Sigmoid colon (tissue), 4 donors: ENCODE measurements around the gene GNAT1.

ENCODE experiments used
- EP300 ChIP-seq, 4 donors: sonication (generic); formaldehyde crosslinking; IDR thresholded peaks; one replicate each; pipeline ENCODE4 v1.6.1; 2017; ENCODE audit warnings: antibody characterized with exemption in 4 of 4
- POLR2A ChIP-seq, 2 donors: fragments of 450-650 bp; IDR thresholded peaks; one replicate each; pipeline ENCODE4 v1.6.1; 2016; ENCODE audit warnings: antibody characterized with exemption in 2 of 2, mild to moderate bottlenecking in 2 of 2, moderate library complexity in 2 of 2
- POLR2AphosphoS5 ChIP-seq, 4 donors: sonication (generic); formaldehyde crosslinking; IDR thresholded peaks; one replicate each; pipeline ENCODE4 v1.6.1; 2017; ENCODE audit warnings: antibody characterized with exemption in 4 of 4
- TF ChIP-seq, protein P1 (sequence below), 4 experiments: fragments of 450-650 bp in 3 of 4; fragments of 200-600 bp in 1 of 4; IDR thresholded peaks; one replicate each; pipeline ENCODE4 v1.5.1; 2016 to 2019; ENCODE audit warnings: antibody characterized with exemption in 4 of 4, mild to moderate bottlenecking in 3 of 4, moderate library complexity in 2 of 4

DNA sequence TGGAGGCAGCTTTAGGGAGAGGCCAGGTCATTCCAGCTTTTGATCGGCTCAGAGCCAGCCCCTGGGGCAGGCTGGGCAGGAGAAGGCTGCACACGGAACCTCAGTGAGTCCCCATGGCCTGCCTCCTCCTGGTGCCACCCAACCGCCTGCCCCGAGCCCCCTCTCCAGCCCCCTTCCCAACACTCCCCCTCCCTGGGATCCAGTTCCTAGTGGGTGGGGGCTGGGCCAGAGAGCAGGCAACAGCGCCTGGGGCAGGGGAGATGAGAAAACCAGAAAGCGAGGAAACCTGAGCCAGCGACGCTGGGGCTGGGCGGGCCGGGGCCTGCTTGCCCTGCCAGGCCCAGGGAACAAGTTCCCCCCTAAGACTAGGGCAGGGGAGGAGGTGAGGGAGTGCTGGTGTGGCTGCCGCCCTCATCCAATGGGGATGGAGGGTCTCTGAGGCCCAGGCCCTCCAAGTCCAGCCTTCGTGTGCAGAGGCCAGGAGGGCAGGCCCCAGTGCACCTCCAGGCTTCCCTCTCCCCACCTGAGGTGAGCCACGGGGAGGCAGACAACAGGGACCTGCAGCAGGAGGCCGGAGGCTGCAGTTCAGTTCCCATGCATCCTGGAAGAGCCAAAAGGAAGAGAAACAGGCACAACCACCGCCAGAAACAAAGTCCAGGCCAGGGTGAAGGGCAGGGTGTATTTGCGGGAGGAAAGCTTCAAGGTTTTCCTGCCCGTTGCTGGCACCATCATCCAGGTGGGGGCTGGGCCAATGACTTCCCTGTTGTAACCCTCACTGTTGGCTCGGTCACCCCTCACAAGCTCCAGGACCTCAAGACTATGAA lies 40.3 kb upstream of the GNAT1 start:
- TF ChIP-seq, protein P1, sequence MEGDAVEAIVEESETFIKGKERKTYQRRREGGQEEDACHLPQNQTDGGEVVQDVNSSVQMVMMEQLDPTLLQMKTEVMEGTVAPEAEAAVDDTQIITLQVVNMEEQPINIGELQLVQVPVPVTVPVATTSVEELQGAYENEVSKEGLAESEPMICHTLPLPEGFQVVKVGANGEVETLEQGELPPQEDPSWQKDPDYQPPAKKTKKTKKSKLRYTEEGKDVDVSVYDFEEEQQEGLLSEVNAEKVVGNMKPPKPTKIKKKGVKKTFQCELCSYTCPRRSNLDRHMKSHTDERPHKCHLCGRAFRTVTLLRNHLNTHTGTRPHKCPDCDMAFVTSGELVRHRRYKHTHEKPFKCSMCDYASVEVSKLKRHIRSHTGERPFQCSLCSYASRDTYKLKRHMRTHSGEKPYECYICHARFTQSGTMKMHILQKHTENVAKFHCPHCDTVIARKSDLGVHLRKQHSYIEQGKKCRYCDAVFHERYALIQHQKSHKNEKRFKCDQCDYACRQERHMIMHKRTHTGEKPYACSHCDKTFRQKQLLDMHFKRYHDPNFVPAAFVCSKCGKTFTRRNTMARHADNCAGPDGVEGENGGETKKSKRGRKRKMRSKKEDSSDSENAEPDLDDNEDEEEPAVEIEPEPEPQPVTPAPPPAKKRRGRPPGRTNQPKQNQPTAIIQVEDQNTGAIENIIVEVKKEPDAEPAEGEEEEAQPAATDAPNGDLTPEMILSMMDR (IDR thresholded peaks at IDR 0.05) = no peak
- no peak for TF ChIP-seq POLR2AphosphoS5 (IDR thresholded peaks at IDR 0.05)
- TF ChIP-seq EP300 (IDR thresholded peaks at IDR 0.05) = no peak
- no peak for TF ChIP-seq POLR2A (IDR thresholded peaks at IDR 0.05)
